ENCODE results near the gene GSTM1. TPM values are rescaled to one million over a fixed set of nuclear protein-coding genes. Genes with fewer than 3 reads are reported as not detected.
A peak's percentile ranks its signal among the peaks of the same experiment; 100 is the strongest.

GSTM1 gene
- total RNA-seq = 28.8 and 30.5 TPM in 2 replicates
- total RNA-seq (2013) = 0.40 TPM
- 10.7 and 40.0 TPM in 2 replicates for polyA plus RNA-seq
- 4.6 and 10.1 TPM in 2 replicates for polyA minus RNA-seq

DNA sequence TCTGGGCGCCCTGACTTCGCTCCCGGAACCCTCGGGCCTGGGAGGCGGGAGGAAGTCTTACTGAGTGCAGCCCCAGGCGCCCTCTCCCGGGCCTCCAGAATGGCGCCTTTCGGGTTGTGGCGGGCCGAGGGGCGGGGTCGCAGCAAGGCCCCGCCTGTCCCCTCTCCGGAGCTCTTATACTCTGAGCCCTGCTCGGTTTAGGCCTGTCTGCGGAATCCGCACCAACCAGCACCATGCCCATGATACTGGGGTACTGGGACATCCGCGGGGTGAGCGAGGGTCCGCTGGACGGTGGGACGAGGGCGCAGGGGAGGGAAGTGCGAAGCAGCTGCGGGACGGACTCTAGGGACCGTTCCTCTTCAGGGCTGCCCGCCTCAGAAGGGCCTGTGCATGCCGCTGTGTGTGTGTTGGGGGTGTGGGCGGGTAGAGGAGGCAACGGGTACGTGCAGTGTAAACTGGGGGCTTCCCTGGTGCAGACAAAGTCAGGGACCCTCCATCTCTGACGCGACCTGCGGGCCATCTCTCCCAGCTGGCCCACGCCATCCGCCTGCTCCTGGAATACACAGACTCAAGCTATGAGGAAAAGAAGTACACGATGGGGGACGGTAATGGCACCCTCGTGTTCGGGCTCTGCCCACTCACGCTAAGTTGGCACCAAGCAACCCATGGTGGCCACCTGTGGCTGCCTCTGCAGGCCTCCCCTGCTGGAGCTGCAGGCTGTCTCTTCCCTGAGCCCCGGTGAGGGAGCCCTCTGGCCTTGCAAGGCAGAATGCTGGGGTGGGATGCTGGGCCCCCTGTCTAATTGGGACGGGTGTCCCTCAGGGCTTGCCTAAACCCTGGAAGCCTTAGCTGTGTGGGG, at the start of gene GSTM1:
TSS of gene GSTM1 (plus strand) at position 177 of the 859 bp plus-strand sequence. CDS start at position 234, 57 bp downstream.
- POLR2A ChIA-PET = interaction anchor here (0.6 to 1.9 kb wide), 4 partner anchors 32 to 297 kb away, joined by 3 to 5 read pairs (median 4); partner anchors contain the start of genes AHCYL1, GNAI3 and GSTM4
- WGBS (ENCODE audit: insufficient coverage) = no CpG with 5 or more reads among the region's 46 CpGs
- no peaks in the 10 kb centered on the region for H4K20me1 ChIP-seq (ENCODE audit: control insufficient read depth, insufficient read depth, low read length, poor library complexity, severe bottlenecking)
- H3K4me1 ChIP-seq (ENCODE audit: control insufficient read depth in 2 of 2, insufficient read depth in 2 of 2, low read length in 2 of 2) = no peaks in the 10 kb centered on the region
- H3K79me2 ChIP-seq (ENCODE audit: control insufficient read depth, insufficient read depth, low read length) = no peaks in the 10 kb centered on the region
- Mint-ChIP-seq H3K4me3 (peak within 1 kb of the TSS; percentile 92), H3K27me3 (no peaks in the 10 kb centered on the region), H3K27ac (peak within 1 kb of the TSS; percentile 92), H3K9me3 (ENCODE audit: insufficient read depth) (no peaks in the 10 kb centered on the region), H3K4me1 (peaks cover 6% of the 10 kb centered on the region)
- TF ChIP-seq, protein P1, sequence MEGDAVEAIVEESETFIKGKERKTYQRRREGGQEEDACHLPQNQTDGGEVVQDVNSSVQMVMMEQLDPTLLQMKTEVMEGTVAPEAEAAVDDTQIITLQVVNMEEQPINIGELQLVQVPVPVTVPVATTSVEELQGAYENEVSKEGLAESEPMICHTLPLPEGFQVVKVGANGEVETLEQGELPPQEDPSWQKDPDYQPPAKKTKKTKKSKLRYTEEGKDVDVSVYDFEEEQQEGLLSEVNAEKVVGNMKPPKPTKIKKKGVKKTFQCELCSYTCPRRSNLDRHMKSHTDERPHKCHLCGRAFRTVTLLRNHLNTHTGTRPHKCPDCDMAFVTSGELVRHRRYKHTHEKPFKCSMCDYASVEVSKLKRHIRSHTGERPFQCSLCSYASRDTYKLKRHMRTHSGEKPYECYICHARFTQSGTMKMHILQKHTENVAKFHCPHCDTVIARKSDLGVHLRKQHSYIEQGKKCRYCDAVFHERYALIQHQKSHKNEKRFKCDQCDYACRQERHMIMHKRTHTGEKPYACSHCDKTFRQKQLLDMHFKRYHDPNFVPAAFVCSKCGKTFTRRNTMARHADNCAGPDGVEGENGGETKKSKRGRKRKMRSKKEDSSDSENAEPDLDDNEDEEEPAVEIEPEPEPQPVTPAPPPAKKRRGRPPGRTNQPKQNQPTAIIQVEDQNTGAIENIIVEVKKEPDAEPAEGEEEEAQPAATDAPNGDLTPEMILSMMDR (IDR thresholded peaks at IDR 0.05) = peak; percentile 20
- no peak for TF ChIP-seq EZH2 (IDR thresholded peaks at IDR 0.05; ENCODE audit: borderline replicate concordance, insufficient read depth, low read depth, low read length, poor library complexity, severe bottlenecking)
- H3K9me3 ChIP-seq (ENCODE audit: control extremely low read depth in 1 of 3, control insufficient read depth in 2 of 3, insufficient read depth in 1 of 3, low read length in 2 of 3) = no peaks in the 10 kb centered on the region
- peak within 1 kb of the TSS; percentile 75 for H3K4me2 ChIP-seq (replicated peaks; ENCODE audit: low read depth, low read length, poor library complexity, severe bottlenecking)
- H3K4me3 ChIP-seq (ENCODE audit: control extremely low read depth in 1 of 5, extremely low read depth in 1 of 5, insufficient read depth in 1 of 5, low read depth in 2 of 5, low read length in 4 of 5) = peak within 1 kb of the TSS in 3 of 5 experiments; percentile 56 to 82 (median 64)
- CTCF ChIA-PET = interaction anchor here (0.6 to 2.1 kb wide), 9 partner anchors 44 to 324 kb away, joined by 3 to 21 read pairs (median 4); partner anchors contain the start of gene GNAI3
- H3K27me3 ChIP-seq (replicated peaks in 1 of 4; ENCODE audit: control extremely low read depth in 1 of 4, control insufficient read depth in 3 of 4, insufficient read depth in 4 of 4, low read length in 3 of 4) = no peaks in the 10 kb centered on the region
- intact Hi-C loops (cut with micrococcal nuclease) = loop anchor here (2.0 kb wide), 2 partner anchors 45 to 53 kb away; partner anchors contain the start of gene GSTM3
- peak within 1 kb of the TSS in 1 of 2 donors; percentile 63 for H3K27ac ChIP-seq (ENCODE audit: low read length in 2 of 2)
- H3K36me3 ChIP-seq (replicated peaks in 1 of 2; ENCODE audit: control extremely low read depth in 1 of 2, control insufficient read depth in 1 of 2, extremely low read depth in 1 of 2, insufficient read depth in 2 of 2, low read length in 1 of 2) = no peaks in the 10 kb centered on the region
- peak within 1 kb of the TSS; percentile 98 for H2AFZ ChIP-seq (ENCODE audit: insufficient read depth, low read depth, low read length, poor library complexity, severe bottlenecking)
- peak within 1 kb of the TSS; percentile 79 for H3K9ac ChIP-seq (ENCODE audit: low read length)
- ATAC-seq (ENCODE audit: low read depth) = peak; percentile 98
- DNase-seq = peak; percentile 81
